Activated gamma-delta T cell treated with anti-CD3 and anti-CD28 coated beads, Interleukin-2, amount 50 U/mL, for 16 hours (primary cell): ENCODE measurements around the gene TOR1AIP1.
A peak's percentile ranks its signal among the peaks of the same experiment; 100 is the strongest.

Experiments
- DNase-seq: peaks from one replicate; pipeline ENCODE4 v3.0.0-alpha.2; 2020; ENCODE audit warnings: low read depth

TOR1AIP1 gene

GRCh38 chr1:179881642-179882252 is 338 bp upstream of the TOR1AIP1 start:
- no peak for DNase-seq

DNA sequence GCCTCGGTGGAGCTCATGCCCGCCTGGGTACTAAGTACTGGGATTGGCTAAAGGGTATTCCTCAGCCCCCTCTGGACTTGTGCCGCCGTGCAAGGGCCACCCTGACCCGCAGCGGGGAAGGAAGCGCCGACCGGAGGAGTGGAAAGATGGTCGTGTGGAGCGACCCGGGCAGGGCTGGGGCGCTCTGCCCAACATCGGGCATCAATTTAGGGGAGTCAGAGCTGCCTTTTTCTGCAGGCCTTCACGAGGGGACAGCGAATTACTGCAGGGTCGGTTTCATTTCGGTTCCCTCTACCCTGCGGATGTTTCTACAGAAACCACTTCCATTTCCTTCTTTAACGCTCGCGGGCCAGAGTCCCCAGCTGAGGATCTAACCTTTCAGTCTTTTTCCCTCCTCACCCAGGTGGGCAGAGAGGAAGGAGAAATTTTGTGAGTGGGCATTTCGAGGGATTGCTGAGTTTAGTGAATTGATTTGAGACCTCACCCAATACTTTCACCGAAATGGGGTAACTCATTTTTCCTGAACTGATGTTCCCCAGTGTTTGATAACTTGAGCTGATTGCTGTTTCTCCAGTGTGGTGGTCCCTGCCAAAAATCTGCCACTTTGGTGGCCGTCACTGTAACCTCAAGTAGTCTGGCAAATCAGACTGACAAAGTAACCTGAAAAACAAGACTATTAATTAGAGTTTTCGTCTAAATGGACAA is 1.1 kb downstream of the TOR1AIP1 start:
- DNase-seq, result no peak

DNA sequence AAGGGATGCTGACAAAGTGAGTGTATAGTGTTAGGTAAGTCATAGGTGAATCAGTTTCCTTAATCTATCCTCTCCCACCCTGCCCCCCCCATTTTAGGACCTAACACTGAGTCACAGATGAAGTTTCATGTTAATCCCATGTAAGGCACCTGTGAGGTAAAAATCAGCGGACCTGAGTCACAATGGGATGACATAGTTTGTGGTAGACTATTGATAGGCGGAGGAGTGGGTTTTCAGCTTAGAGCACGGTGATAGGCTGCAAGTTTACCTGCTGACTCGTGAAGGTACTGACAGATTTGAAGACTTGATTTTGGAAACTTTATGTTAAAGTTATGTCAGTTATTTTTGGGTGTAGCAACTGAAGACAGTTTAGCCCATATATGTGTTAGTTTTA is 1.7 kb downstream of the TOR1AIP1 start:
- peak; percentile 37 for DNase-seq

GRCh38 chr1:179888071-179888470 is 6.0 kb downstream of the TOR1AIP1 start:
- DNase-seq, result no peak

- no peak for DNase-seq
Observed at GRCh38 chr1:179889589-179889988, 7.5 kb downstream of the TOR1AIP1 start.

GRCh38 chr1:179910934-179911333 is 28.8 kb downstream of the TOR1AIP1 start:
- no peak for DNase-seq

DNA sequence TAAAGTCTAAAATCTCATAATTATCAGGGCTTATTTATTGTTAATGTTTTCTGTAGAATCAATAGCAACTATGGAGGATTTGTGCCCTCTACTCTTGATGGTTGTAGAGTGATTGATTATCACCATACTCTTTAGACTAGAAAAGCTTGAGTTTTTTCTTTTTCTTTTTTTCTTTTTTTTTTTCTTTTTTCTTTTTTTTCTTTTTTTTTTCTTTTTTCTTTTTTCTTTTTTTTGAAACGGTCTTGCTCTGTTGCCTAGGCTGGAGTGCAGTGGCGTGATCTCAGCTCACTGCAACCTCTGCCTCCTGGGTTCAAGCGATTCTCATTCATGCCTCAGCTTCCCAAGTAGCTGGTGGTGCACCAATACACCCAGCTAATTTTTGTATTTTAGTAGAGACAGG is 29.7 kb downstream of the TOR1AIP1 start:
- no peak for DNase-seq

GRCh38 chr1:179917601-179918429 is 35.7 kb downstream of the TOR1AIP1 start:
- no peak for DNase-seq

GRCh38 chr1:179921472-179921871 is 39.4 kb downstream of the TOR1AIP1 start:
- DNase-seq, result no peak

- DNase-seq, result no peak
Observed at GRCh38 chr1:179921981-179922872, 40.1 kb downstream of the TOR1AIP1 start.

GRCh38 chr1:179923029-179923428 is 40.9 kb downstream of the TOR1AIP1 start:
- no peak for DNase-seq

DNA sequence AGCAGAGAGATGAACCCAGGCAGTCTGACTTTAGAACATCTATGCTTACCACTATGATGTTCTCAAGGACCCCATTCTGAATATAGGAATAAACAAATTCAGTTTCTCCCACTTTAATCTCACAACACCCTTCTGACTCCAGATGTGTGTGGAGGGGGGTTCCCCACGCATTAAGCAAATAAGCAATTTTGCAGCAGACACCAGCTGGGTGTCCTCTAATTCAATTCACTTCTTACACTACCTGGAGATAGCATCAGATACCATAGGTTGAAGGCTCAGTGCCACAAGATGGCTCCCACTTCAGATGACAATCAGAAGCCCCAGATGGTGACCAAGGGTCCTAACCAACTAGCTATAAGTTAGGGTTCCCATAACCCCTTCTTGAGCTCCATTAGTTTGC is 42.2 kb downstream of the TOR1AIP1 start:
- no peak for DNase-seq

DNA sequence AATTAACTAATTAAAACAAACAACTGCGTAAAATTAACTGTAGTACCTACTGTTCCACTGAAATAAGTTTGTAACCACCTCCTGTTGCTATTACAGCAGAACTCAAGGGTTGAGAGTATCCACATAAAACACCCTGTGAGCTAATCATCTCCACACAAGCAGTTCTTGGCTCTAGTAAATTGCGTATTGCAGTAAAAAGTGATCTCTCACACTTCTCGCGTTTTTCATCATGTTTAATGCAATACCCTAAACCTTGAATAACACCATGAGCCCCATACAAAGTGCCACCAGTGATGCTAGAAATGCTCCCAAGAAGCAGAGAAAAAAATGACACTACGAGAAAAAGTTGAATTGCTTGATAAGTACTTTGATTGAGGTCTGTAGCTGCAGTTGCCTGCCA is 43.2 kb downstream of the TOR1AIP1 start:
- no peak for DNase-seq

- DNase-seq, result no peak
Observed at GRCh38 chr1:179925922-179926849, 44.1 kb downstream of the TOR1AIP1 start.

GRCh38 chr1:179926850-179927205 is 44.7 kb downstream of the TOR1AIP1 start:
- no peak for DNase-seq

- DNase-seq, result no peak
Observed at GRCh38 chr1:179929955-179930798, 48.1 kb downstream of the TOR1AIP1 start.

- DNase-seq, result no peak
Observed at GRCh38 chr1:179930867-179931266, 48.8 kb downstream of the TOR1AIP1 start.

DNA sequence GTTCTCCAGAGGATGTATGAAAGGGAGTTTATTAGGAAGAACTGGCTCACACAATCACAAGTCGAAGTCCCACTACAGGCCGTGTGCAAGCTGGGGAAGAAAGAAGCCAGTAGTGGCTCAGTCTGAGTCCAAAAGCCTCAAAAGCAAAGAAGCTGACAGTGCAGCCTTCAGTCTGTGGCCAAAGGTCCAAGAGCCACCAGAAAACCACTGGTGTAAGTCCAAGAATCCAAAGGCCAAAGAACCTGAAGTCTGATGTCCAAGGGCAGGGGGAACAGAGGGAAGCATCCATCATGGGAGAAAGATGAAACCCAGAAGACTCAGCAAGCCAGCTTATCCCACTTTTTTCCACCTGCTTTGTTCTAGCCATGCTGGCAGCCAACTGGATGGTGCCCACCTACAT is 51.1 kb downstream of the TOR1AIP1 start:
- DNase-seq, result no peak

DNA sequence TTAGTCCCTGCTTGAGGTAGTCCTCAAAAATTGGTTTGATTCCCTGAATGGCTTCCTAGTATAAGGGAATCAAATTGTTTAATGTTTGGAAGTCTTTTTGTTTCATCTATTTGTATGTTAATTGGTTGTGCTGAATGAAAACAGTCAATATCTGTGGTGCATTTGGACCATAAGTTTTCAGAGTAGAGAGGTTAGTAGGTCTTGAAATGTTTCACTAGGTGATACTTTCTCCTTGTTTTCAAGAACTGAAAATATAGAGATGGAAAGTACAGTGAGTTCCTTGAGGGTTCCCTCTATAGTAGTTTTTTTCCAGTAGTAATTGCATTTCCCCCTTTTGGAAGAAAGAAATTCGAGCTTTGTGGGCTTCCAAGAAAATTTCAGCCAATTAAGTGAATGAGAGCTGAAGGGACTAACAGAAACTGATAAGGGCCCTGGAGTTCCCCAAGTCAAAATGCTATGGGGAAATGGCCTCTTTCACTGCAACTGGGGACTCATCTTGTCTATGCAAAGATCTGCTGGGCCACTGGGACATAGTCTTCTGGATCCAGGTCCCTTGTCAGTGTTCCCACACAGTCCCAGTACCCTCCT is 53.9 kb downstream of the TOR1AIP1 start:
- DNase-seq, result no peak
